ENCODE measurements around the gene LUZP2.

GRCh38 chr11:24861440-24861839, 364.6 kb downstream of the LUZP2 start:
- TF ChIP-seq CTCF (IDR thresholded peaks at IDR 0.05) (no peak), ZBTB33 (IDR thresholded peaks at IDR 0.05; ENCODE audit: borderline replicate concordance, low read depth) (no peak), NFIC (IDR thresholded peaks at IDR 0.05; ENCODE audit: borderline replicate concordance) (no peak), MAX (IDR thresholded peaks at IDR 0.05; ENCODE audit: low read depth) (no peak), TAF1 (IDR thresholded peaks at IDR 0.05; ENCODE audit: borderline replicate concordance, low read depth, low read length) (no peak), EP300 (IDR thresholded peaks at IDR 0.05; ENCODE audit: borderline replicate concordance in 1 of 2, low read depth in 1 of 2, low read length in 1 of 2) (no peak), FOXJ3 (CRISPR knock-in tag; IDR thresholded peaks at IDR 0.05) (no peak), REST (IDR thresholded peaks at IDR 0.05; ENCODE audit: low read depth, low read length) (no peak)

Data from SK-N-SH (cell line).